SH-SY5Y (cell line): ENCODE data around the gene UNC80.

Source experiments
- GATA2 ChIP-seq: IDR thresholded peaks from 2 replicates; pipeline ENCODE4 v1.6.1; 2011; ENCODE audit warnings: mild to moderate bottlenecking, low read depth, low read length
- GATA3 ChIP-seq: IDR thresholded peaks from 2 replicates; pipeline ENCODE4 v1.6.1; 2011; ENCODE audit warnings: low read depth, mild to moderate bottlenecking, low read length, moderate library complexity

DNA sequence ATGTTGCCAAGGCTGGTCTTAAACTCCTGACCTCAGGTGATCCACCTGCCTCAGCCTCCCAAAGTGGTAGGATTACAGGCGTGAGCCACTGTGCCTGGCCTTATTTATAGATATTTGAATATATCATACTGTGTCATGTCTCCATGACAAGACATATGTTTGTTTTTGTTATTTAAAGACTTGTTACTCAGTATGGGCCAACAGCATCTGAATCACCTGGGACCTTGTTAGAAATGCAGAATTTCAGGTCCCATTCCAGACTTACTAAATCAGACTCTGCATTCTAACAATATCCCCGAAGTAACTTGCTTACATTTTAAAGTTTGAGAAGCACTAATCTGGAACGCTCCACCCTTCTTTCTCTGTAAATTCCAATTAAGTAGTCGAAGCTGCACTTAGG, 264.0 kb downstream of the UNC80 start:
- TF ChIP-seq GATA2 (no peak), GATA3 (no peak)
